Measurements from ENCODE around the gene SNIP1. TPM values are rescaled to one million over a fixed set of nuclear protein-coding genes. Genes with fewer than 3 reads are reported as not detected.
"Not testable (repeated sequence)": the region's sequence is repeated elsewhere in the genome, so short reads cannot be mapped to it uniquely, and the experiment has no call there.

The SNIP1 gene
- total RNA-seq, 1 experiment from 2014 or later: 16.5 TPM

- not testable (repeated sequence) for DNase-seq (ENCODE audit: low read depth)
Measured at GRCh38 chr1:37559957-37560379, 5.9 kb upstream of the SNIP1 start.

GRCh38 chr1:37559080-37559479 is 5.0 kb upstream of the SNIP1 start:
- no peak for DNase-seq (ENCODE audit: low read depth)

- no peak for DNase-seq (ENCODE audit: low read depth)
Measured at GRCh38 chr1:37558411-37558810, 4.3 kb upstream of the SNIP1 start.

- no peak for DNase-seq (ENCODE audit: low read depth)
Measured at GRCh38 chr1:37557402-37557801, 3.3 kb upstream of the SNIP1 start.

- no peak for DNase-seq (ENCODE audit: low read depth)
Measured at GRCh38 chr1:37556712-37557196, 2.7 kb upstream of the SNIP1 start, which contains the start of gene DNALI1. TSS of gene DNALI1 (plus strand) at chr1:37556940. CDS start at chr1:37556995, 55 bp downstream.

- no peak for DNase-seq (ENCODE audit: low read depth)
Measured at GRCh38 chr1:37553598-37553926, 531 bp downstream of the SNIP1 start.

- peak; percentile 13 for DNase-seq (ENCODE audit: low read depth)
Measured at GRCh38 chr1:37549341-37549740, 4.8 kb downstream of the SNIP1 start.

- DNase-seq (ENCODE audit: low read depth): no peak
Measured at GRCh38 chr1:37545019-37545418, 9.1 kb downstream of the SNIP1 start.

GRCh38 chr1:37544530-37544929 is 9.6 kb downstream of the SNIP1 start:
- DNase-seq (ENCODE audit: low read depth): no peak

GRCh38 chr1:37540036-37540785 is 13.9 kb downstream of the SNIP1 start:
- no peak for DNase-seq (ENCODE audit: low read depth)

- not testable (repeated sequence) for DNase-seq (ENCODE audit: low read depth)
Measured at GRCh38 chr1:37539154-37539553, 14.9 kb downstream of the SNIP1 start.

GRCh38 chr1:37537378-37537777 is 16.7 kb downstream of the SNIP1 start:
- DNase-seq (ENCODE audit: low read depth): peak; percentile 61

- DNase-seq (ENCODE audit: low read depth): no peak
Measured at GRCh38 chr1:37533317-37534093, 20.6 kb downstream of the SNIP1 start.

- not testable (repeated sequence) for DNase-seq (ENCODE audit: low read depth)
Measured at GRCh38 chr1:37532418-37533156, 21.5 kb downstream of the SNIP1 start.

GRCh38 chr1:37529888-37530287 is 24.2 kb downstream of the SNIP1 start:
- DNase-seq (ENCODE audit: low read depth): not testable (repeated sequence)

GRCh38 chr1:37519613-37520012 is 34.5 kb downstream of the SNIP1 start:
- no peak for DNase-seq (ENCODE audit: low read depth)

- not testable (repeated sequence) for DNase-seq (ENCODE audit: low read depth)
Measured at GRCh38 chr1:37518929-37519328, 35.2 kb downstream of the SNIP1 start.

GRCh38 chr1:37518241-37518640 is 35.9 kb downstream of the SNIP1 start:
- DNase-seq (ENCODE audit: low read depth): not testable (repeated sequence)

GRCh38 chr1:37517569-37517968 is 36.5 kb downstream of the SNIP1 start:
- no peak for DNase-seq (ENCODE audit: low read depth)

GRCh38 chr1:37515185-37516034 is 38.7 kb downstream of the SNIP1 start:
- no peak for DNase-seq (ENCODE audit: low read depth)
